Tibial nerve (tissue), 3 donors: ENCODE measurements around the gene SLC35F6.

Source experiments
- CTCF ChIP-seq, 5 experiments: fragments of 200-600 bp in 3 of 5; fragments of 450-650 bp in 2 of 5; sonication (generic) in 3 of 5; IDR thresholded peaks; one replicate each; pipeline ENCODE4 v1.5.1; 2016 to 2019; ENCODE audit warnings: antibody characterized with exemption in 5 of 5, mild to moderate bottlenecking in 3 of 5, moderate library complexity in 2 of 5
- POLR2A ChIP-seq, 2 donors: fragments of 450-650 bp; IDR thresholded peaks; one replicate each; pipeline ENCODE4 v1.6.1; 2017; ENCODE audit warnings: antibody characterized with exemption in 2 of 2, mild to moderate bottlenecking in 2 of 2, moderate library complexity in 2 of 2

- TF ChIP-seq CTCF (IDR thresholded peaks at IDR 0.05) (no peak), POLR2A (IDR thresholded peaks at IDR 0.05) (no peak)
Observed at GRCh38 chr2:26758790-26759321, 5.2 kb upstream of the SLC35F6 start.
